ENCODE measurements around the gene DNAH5.

DNA sequence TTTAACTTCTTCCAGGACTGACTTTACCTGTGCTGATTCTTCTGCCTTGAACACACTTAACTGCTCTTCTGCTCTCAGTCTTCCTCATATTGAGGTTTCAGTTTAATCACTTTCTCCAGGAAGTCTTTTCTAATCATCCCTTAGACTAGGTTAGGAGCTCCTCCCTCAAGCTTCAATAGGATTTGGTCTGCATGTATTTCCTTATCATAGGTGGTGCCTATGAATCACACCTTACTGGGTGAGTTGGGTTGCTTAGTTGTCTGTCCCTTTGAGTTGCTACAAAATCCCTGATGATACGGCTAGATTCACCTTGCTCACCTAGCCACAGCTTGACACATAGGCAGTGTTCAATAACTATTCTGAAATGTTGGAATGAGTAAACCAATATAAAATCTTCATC is 164.4 kb downstream of the DNAH5 start:
- TF ChIP-seq CTCF (optimal IDR thresholded peaks at IDR 0.05 in 1 of 3, IDR thresholded peaks at IDR 0.05 in 1 of 3, conservative IDR thresholded peaks at IDR 0.05 in 1 of 3; ENCODE audit: extremely low read depth in 1 of 3, insufficient read depth in 2 of 3, low read length in 3 of 3) (no peak), EZH2 (IDR thresholded peaks at IDR 0.05; ENCODE audit: low read length) (no peak)
